Heart left ventricle (tissue), 13 donors: Measurements from ENCODE around the gene DEK.

Experiments used
- CTCF ChIP-seq, 12 donors: fragments of 200-600 bp; sonication (generic) in 4 of 12; IDR thresholded peaks; one replicate each; pipeline versions ENCODE4 v1.5.0 to v1.8.0; 2018 to 2022; ENCODE audit warnings: antibody characterized with exemption in 12 of 12, mild to moderate bottlenecking in 5 of 12
- POLR2A ChIP-seq, 2 donors: fragments of 450-650 bp; IDR thresholded peaks; one replicate each; pipeline ENCODE4 v1.6.1; 2017; ENCODE audit warnings: antibody characterized with exemption in 2 of 2, mild to moderate bottlenecking in 2 of 2, moderate library complexity in 2 of 2
- donor health status: ischemic (EF 13 %, LVEDD 7.1; RV severe dilation, severe dysfunction).
- donor health status: DM: no; HTN: yes; CAD: no.
- donor health status: DM: no; HTN: no; CAD: no.
- donor health status: ischemic (EF 25% LVEDD 6.9; RV normal size, moderate dysfunction).
- donor health status: ischemic (EF 25% LVEDD 5.7; RV mildly dilated, moderate dysfunction).
- donor health status: ischemic (EF 35%, LVEDD 5.7; RV mildly dilated, moderate dysfunction).
- donor health status: nonischemic (EF 11% LVEDD 7.7; RV severe dilation, severe dysfunction).
- donor health status: DM: yes; HTN: yes; CAD: no.
- donor health status: PGD.
- donor health status: ischemic (EF 29% LVEDD 5.4; RV normal size, mild dysfunction).
- donor health status: nonischemic (EF 23%, LVEDD 6.1; RV moderate dilation, normal function).

GRCh38 chr6:18284261-18284660, 19.9 kb upstream of the DEK start:
- TF ChIP-seq CTCF (IDR thresholded peaks at IDR 0.05) (no peak), POLR2A (IDR thresholded peaks at IDR 0.05) (no peak)
